ENCODE results near the gene GNG13.
"Not testable (repeated sequence)": the region's sequence is repeated elsewhere in the genome, so short reads cannot be mapped to it uniquely, and the experiment has no call there.

GNG13 gene

GRCh38 chr16:760545-761343 lies 39.8 kb downstream of the GNG13 start, which contains the start of gene MSLN:
Gene MSLN (plus strand): TSS chr16:760734. CDS start chr16:762681, 1,947 bp downstream.
- DNase-seq (ENCODE audit: low spot score) = no peak

GRCh38 chr16:760065-760464 lies 40.5 kb downstream of the GNG13 start:
- DNase-seq (ENCODE audit: low spot score) = no peak

- no peak for DNase-seq (ENCODE audit: low spot score)
Observed at GRCh38 chr16:759110-759910, 41.2 kb downstream of the GNG13 start.

GRCh38 chr16:756428-756827 lies 44.1 kb downstream of the GNG13 start:
- no peak for DNase-seq (ENCODE audit: low spot score)

- no peak for DNase-seq (ENCODE audit: low spot score)
Observed at GRCh38 chr16:754656-755055, 45.9 kb downstream of the GNG13 start.

GRCh38 chr16:754121-754607 lies 46.4 kb downstream of the GNG13 start:
- not testable (repeated sequence) for DNase-seq (ENCODE audit: low spot score)

GRCh38 chr16:752007-752312 lies 48.6 kb downstream of the GNG13 start:
- no peak for DNase-seq (ENCODE audit: low spot score)

GRCh38 chr16:751152-752006 lies 49.2 kb downstream of the GNG13 start:
- no peak for DNase-seq (ENCODE audit: low spot score)

- no peak for DNase-seq (ENCODE audit: low spot score)
Observed at GRCh38 chr16:750485-750884, 50.0 kb downstream of the GNG13 start.

GRCh38 chr16:749010-749409 lies 51.5 kb downstream of the GNG13 start:
- DNase-seq (ENCODE audit: low spot score) = no peak
